GM12865 (cell line): ENCODE measurements around the gene TSPAN17.

ENCODE experiments used
- DNase-seq: peaks from one replicate; pipeline ENCODE4 v3.0.0; 2010; ENCODE audit warnings: low read depth
- H3K4me3 ChIP-seq: 2 replicates; pipeline ENCODE4 v1.5.1; 2011; ENCODE audit warnings: mild to moderate bottlenecking, low read depth, low read length, control low read depth
- CTCF ChIP-seq: IDR thresholded peaks from 2 replicates; pipeline ENCODE4 v1.5.1; 2011; ENCODE audit warnings: low read length, control low read depth, low read depth, inconsistent platforms; ENCODE audit not compliant: insufficient read depth; ENCODE audit errors: missing control alignments

The TSPAN17 gene

GRCh38 chr5:176654856-176655255, 7.6 kb downstream of the TSPAN17 start:
- TF ChIP-seq CTCF = no peak
- H3K4me3 ChIP-seq = no peak overlapping the region
- no peak for DNase-seq

GRCh38 chr5:176656467-176656990, 9.2 kb downstream of the TSPAN17 start:
- no peak for DNase-seq
- no peak overlapping the region for H3K4me3 ChIP-seq
- no peak for TF ChIP-seq CTCF

- no peak overlapping the region for H3K4me3 ChIP-seq
- DNase-seq = peak; percentile 73
- peak; percentile 94 for TF ChIP-seq CTCF
Measured at GRCh38 chr5:176658007-176658599, 10.8 kb downstream of the TSPAN17 start.

GRCh38 chr5:176658817-176659511, 11.7 kb downstream of the TSPAN17 start:
- peak; percentile 58 for DNase-seq
- H3K4me3 ChIP-seq = no peak overlapping the region; the same call in 1 of the 2 replicates
- no peak for TF ChIP-seq CTCF

- no peak overlapping the region for H3K4me3 ChIP-seq
- no peak for TF ChIP-seq CTCF
- DNase-seq = no peak
Measured at GRCh38 chr5:176659512-176659839, 12.2 kb downstream of the TSPAN17 start.

- TF ChIP-seq CTCF = no peak
- DNase-seq = no peak
- no peak overlapping the region for H3K4me3 ChIP-seq
Measured at GRCh38 chr5:176659860-176660461, 12.7 kb downstream of the TSPAN17 start.
